GM19238 (cell line): ENCODE results near the gene IRAG1.

Experiments
- DNase-seq: peaks from one replicate; pipeline ENCODE4 v3.0.0; 2011; ENCODE audit warnings: low spot score; ENCODE audit not compliant: insufficient read length

The IRAG1 gene

GRCh38 chr11:10648871-10649270, 44.7 kb downstream of the IRAG1 start:
- DNase-seq: no peak

GRCh38 chr11:10646681-10647355, 46.7 kb downstream of the IRAG1 start:
- DNase-seq: no peak

- no peak for DNase-seq
Observed at GRCh38 chr11:10646005-10646404, 47.5 kb downstream of the IRAG1 start.

GRCh38 chr11:10645212-10645795, 48.3 kb downstream of the IRAG1 start:
- no peak for DNase-seq
